Mucosa of descending colon (tissue), 3 donors: ENCODE measurements around the gene BLOC1S2. TPM values are rescaled to one million over a fixed set of nuclear protein-coding genes. Genes with fewer than 3 reads are reported as not detected.

Experiments used
- ATAC-seq: fragments of 200-7000 bp; cut with Tn5 transposase; one replicate; pipeline ENCODE4 v1.9.1; 2020; ENCODE audit warnings: mild to moderate bottlenecking, moderate library complexity
- DNase-seq, 3 donors: peaks; one replicate each; pipeline ENCODE4 v3.0.0-alpha.2; 2020
- H3K36me3 ChIP-seq: fragments of 200-600 bp; one replicate; pipeline ENCODE4 v1.8.0; 2021; ENCODE audit warnings: low read depth, mild to moderate bottlenecking
- H3K4me1 ChIP-seq: fragments of 200-600 bp; one replicate; pipeline ENCODE4 v1.8.0; 2021; ENCODE audit warnings: low read depth, mild to moderate bottlenecking
- H3K4me3 ChIP-seq: fragments of 200-600 bp; one replicate; pipeline ENCODE4 v1.8.0; 2021; ENCODE audit warnings: mild to moderate bottlenecking
- H3K9me3 ChIP-seq: fragments of 200-600 bp; one replicate; pipeline ENCODE4 v1.8.0; 2021; ENCODE audit warnings: mild to moderate bottlenecking
- intact Hi-C, 2 donors: fragments of 100-400 bp; cut with DNase I in 1 of 2; cut with micrococcal nuclease in 1 of 2; formaldehyde crosslinking; loops; one replicate each; pipeline versions ENCODE4 v1.11.0 to v1.11.1; 2022; cut with DNase I, micrococcal nuclease
- total RNA-seq, 3 donors: library from RNA; stranded (reverse); fragmentation: NEBNext Ultra II Directional in 2 of 3; extraction: Animal tissue kit (Norgen Biotek cat#: 25700) in 2 of 3; gene quantifications; one replicate each; pipeline versions ENCODE4 v1.2.1 to v1.2.4, GENCODE V29; 2021 to 2023
- TF ChIP-seq, protein P1 (sequence below): fragments of 200-600 bp; IDR thresholded peaks from one replicate; pipeline ENCODE4 v1.8.0; 2022; ENCODE audit warnings: antibody characterized with exemption, mild to moderate bottlenecking
- donor health status: DM: no; HTN: no; CAD: no; lungs with moderate emphysema.
- donor health status: DM: no; HTN: no; CAD: no.
- donor health status: DM: no; HTN: yes; CAD: no.

BLOC1S2 gene
- total RNA-seq, 3 donors from 2014 or later, result 17.1 to 23.8 (median 18.9) TPM

DNA sequence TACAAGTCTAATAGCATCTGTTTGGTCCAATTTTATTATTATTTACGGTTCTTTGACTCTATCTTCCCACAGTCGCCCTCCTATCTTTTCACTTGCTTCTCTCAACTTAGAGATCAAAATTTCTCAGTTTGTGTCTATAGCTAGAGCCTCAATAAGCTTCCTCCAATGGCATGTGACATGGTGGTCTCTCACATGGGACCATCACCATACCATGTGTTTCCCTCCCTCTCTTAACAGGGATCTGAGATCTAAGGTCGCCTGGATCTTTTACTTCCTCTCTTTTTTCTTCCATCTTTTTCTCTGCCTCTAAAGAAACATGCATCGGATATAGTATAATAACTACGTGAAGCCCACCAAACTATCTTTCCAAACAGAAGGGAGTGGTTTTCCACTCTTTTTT, 41.7 kb upstream of the BLOC1S2 start:
- Histone ChIP-seq H3K36me3 (no peaks in the 10 kb centered on the region), H3K9me3 (no peaks in the 10 kb centered on the region), H3K4me1 (no peaks in the 10 kb centered on the region), H3K4me3 (no peak overlapping the region)
- intact Hi-C loops, result no loop called here
- DNase-seq (no peak), ATAC-seq (no peak)
- TF ChIP-seq, protein P1, sequence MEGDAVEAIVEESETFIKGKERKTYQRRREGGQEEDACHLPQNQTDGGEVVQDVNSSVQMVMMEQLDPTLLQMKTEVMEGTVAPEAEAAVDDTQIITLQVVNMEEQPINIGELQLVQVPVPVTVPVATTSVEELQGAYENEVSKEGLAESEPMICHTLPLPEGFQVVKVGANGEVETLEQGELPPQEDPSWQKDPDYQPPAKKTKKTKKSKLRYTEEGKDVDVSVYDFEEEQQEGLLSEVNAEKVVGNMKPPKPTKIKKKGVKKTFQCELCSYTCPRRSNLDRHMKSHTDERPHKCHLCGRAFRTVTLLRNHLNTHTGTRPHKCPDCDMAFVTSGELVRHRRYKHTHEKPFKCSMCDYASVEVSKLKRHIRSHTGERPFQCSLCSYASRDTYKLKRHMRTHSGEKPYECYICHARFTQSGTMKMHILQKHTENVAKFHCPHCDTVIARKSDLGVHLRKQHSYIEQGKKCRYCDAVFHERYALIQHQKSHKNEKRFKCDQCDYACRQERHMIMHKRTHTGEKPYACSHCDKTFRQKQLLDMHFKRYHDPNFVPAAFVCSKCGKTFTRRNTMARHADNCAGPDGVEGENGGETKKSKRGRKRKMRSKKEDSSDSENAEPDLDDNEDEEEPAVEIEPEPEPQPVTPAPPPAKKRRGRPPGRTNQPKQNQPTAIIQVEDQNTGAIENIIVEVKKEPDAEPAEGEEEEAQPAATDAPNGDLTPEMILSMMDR, result no peak

DNA sequence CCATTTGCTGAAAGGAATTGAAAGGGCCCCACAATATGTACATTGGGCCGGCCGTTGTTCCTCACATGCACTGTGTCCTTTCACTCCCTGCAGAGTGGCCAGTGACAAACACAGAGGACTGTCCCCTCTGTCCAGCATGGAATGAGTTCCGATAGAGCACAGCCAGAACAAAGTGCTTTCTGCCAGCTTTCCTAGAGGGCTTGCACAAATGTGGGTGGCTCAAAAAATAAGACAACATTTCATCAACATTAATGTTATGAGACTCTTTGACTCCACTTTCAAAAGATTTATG, 41.2 kb upstream of the BLOC1S2 start:
- ATAC-seq (no peak), DNase-seq (no peak)
- TF ChIP-seq, protein P1, result no peak
- intact Hi-C loops, result no loop called here
- Histone ChIP-seq H3K36me3 (no peaks in the 10 kb centered on the region), H3K4me3 (no peak overlapping the region), H3K9me3 (no peaks in the 10 kb centered on the region), H3K4me1 (no peaks in the 10 kb centered on the region)

DNA sequence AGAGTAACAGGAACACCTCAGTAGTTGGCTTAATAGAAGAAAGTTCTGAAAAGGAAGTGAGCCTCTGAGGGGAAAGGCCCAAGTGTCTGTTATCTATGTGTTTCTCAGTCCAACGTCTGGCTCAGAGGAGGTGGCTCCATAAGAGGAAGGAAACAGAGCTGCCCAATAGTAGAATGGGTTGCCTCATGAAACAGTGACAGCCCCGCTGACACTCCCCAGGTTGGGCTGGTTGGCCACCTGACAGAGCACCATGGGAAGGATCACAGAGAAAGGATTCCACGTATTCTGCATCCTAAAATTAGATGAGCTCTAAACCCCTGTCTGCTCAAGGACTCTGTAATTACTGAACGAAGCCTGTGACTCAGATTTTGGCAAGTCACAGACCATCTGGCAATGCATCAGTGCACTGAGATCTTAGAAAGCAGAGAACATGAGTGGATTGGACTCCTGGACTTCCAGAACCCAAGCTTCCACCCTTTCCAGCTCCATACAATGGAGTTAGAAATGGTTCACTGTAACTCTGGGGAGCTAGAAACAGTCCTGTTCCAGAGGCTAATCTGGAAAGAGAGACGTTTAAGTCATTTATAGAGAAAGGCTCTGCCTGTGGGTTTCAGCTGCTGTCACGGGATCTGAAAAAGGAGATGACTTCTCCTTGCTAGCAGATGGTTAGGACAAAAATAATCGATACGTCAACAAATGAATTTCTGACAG, 40.7 kb upstream of the BLOC1S2 start:
- no peaks in the 10 kb centered on the region for H3K9me3 ChIP-seq
- TF ChIP-seq, protein P1, result no peak
- peak; percentile 86 for ATAC-seq

DNA sequence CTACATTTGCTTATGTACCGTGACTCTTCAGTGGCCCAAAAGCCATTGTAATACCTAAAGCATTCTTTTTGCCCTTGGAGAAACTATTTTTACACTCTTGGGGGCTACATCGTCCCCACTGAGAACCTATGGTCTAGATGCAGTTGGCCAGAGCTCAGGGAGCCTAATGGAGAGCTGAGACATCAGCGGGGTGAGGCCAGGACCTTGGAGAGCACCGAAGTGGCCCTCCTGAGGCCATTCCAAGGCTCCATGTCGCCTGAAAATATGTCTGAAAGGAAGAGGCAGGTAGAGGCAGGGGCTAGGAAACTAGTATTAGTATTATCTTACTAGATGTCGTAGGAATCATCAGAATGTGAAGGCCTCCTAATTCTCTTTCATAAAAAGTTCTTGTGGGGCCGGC, 38.7 kb upstream of the BLOC1S2 start:
- H3K36me3 ChIP-seq, result no peaks in the 10 kb centered on the region
- no peaks in the 10 kb centered on the region for H3K9me3 ChIP-seq
- no peak for ATAC-seq
- H3K4me3 ChIP-seq, result no peak overlapping the region
- no peaks in the 10 kb centered on the region for H3K4me1 ChIP-seq
- DNase-seq, result no peak
- intact Hi-C loops, result no loop called here
- TF ChIP-seq, protein P1, result no peak

More for the DNA sequence above, 40.7 kb upstream of the BLOC1S2 start:
- DNase-seq, result no peak
- no peaks in the 10 kb centered on the region for H3K36me3 ChIP-seq
- intact Hi-C loops, result no loop called here
- H3K4me3 ChIP-seq, result no peak overlapping the region
- no peaks in the 10 kb centered on the region for H3K4me1 ChIP-seq

DNA sequence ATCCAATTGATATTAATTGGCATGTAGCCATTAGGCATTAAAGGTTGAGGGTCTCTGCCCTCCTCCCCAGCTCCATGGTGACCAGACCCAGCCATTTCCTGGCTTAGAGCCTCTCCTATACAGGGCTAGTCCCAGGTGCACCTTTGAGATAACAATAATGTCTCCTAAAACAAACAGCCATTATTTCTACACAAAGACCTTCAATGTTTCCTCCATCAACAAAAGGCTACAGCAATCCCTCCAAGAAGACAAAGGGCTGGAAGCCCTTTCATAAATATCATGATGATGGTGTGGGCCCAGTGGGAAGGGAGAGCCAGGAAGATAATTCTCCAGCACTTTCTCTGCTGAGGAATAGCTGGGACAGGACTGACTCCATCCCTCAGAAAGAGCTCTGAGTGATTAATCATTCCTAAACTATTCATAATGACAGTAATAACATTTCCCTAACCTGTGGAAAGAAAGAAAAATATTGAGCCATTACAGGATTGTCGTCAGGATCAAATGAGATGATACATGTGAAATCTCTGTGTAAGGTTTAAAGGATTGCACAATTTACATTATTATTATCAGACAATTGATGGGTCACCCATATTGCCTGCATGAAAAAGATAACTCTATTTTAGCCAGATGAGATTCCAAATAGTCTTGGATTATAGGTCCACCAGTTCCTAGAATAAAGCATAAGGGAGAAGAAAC, 33.4 kb upstream of the BLOC1S2 start:
- H3K9me3 ChIP-seq, result no peaks in the 10 kb centered on the region
- ATAC-seq, result no peak
- TF ChIP-seq, protein P1, result no peak
- no peak for DNase-seq
- H3K36me3 ChIP-seq, result no peaks in the 10 kb centered on the region
- no peak overlapping the region for H3K4me3 ChIP-seq
- intact Hi-C loops, result no loop called here
- H3K4me1 ChIP-seq, result no peaks in the 10 kb centered on the region
